Activated naive CD4-positive, alpha-beta T cell treated with anti-CD3 and anti-CD28 coated beads, Interleukin-2, amount 50 U/mL, for 24 hours (primary cell): ENCODE data around the gene GUCY2D.
"Not testable (repeated sequence)": the region's sequence is repeated elsewhere in the genome, so short reads cannot be mapped to it uniquely, and the experiment has no call there.

Experiments used
- H3K27ac Mint-ChIP-seq: one replicate; pipeline ENCODE4 v1.8.0; 2021; ENCODE audit warnings: mild to moderate bottlenecking, mixed read lengths
- H3K27me3 Mint-ChIP-seq: one replicate; pipeline ENCODE4 v1.8.0; 2021; ENCODE audit warnings: mixed read lengths
- H3K36me3 Mint-ChIP-seq: one replicate; pipeline ENCODE4 v1.8.0; 2021; ENCODE audit warnings: mixed read lengths
- H3K4me1 Mint-ChIP-seq: one replicate; pipeline ENCODE4 v1.8.0; 2021; ENCODE audit warnings: mixed read lengths
- H3K4me3 Mint-ChIP-seq: one replicate; pipeline ENCODE4 v1.8.0; 2021; ENCODE audit warnings: mild to moderate bottlenecking, mixed read lengths
- H3K9me3 Mint-ChIP-seq: one replicate; pipeline ENCODE4 v1.8.0; 2021; ENCODE audit warnings: mixed read lengths

Gene GUCY2D

GRCh38 chr17:8020776-8021564 is 18.6 kb downstream of the GUCY2D start:
- Mint-ChIP-seq H3K27me3 (peaks cover 2% of the 10 kb centered on the region), H3K4me3 (no peak overlapping the region), H3K9me3 (no peaks in the 10 kb centered on the region), H3K36me3 (no peaks in the 10 kb centered on the region), H3K4me1 (peaks cover 4% of the 10 kb centered on the region), H3K27ac (no peak overlapping the region)

GRCh38 chr17:8021565-8022359 is 19.3 kb downstream of the GUCY2D start:
- Mint-ChIP-seq H3K27me3 (peaks cover 2% of the 10 kb centered on the region), H3K9me3 (no peaks in the 10 kb centered on the region), H3K27ac (no peak overlapping the region), H3K4me1 (peaks cover 3% of the 10 kb centered on the region), H3K4me3 (no peak overlapping the region), H3K36me3 (no peaks in the 10 kb centered on the region)

GRCh38 chr17:8022360-8023003 is 20.1 kb downstream of the GUCY2D start:
- Mint-ChIP-seq H3K4me3 (no peak overlapping the region), H3K27ac (no peak overlapping the region), H3K27me3 (peaks cover 8% of the 10 kb centered on the region)

GRCh38 chr17:8024161-8024560 is 21.7 kb downstream of the GUCY2D start:
- not testable (repeated sequence) for H3K9me3 Mint-ChIP-seq, H3K36me3 Mint-ChIP-seq, H3K4me1 Mint-ChIP-seq, H3K4me3 Mint-ChIP-seq, H3K27ac Mint-ChIP-seq
- peaks cover 16% of the 10 kb centered on the region for H3K27me3 Mint-ChIP-seq

More at GRCh38 chr17:8022360-8023003, 20.1 kb downstream of the GUCY2D start:
- no peaks in the 10 kb centered on the region for H3K4me1 Mint-ChIP-seq
- H3K9me3 Mint-ChIP-seq = no peaks in the 10 kb centered on the region
- H3K36me3 Mint-ChIP-seq = no peaks in the 10 kb centered on the region

- H3K4me1 Mint-ChIP-seq = no peaks in the 10 kb centered on the region
- peaks cover 15% of the 10 kb centered on the region for H3K27me3 Mint-ChIP-seq
- H3K27ac Mint-ChIP-seq = no peak overlapping the region
- H3K36me3 Mint-ChIP-seq = no peaks in the 10 kb centered on the region
- H3K9me3 Mint-ChIP-seq = no peaks in the 10 kb centered on the region
- no peak overlapping the region for H3K4me3 Mint-ChIP-seq
Observed at GRCh38 chr17:8025176-8025911, 22.9 kb downstream of the GUCY2D start.

- Mint-ChIP-seq H3K4me1 (no peaks in the 10 kb centered on the region), H3K27ac (no peak overlapping the region), H3K9me3 (no peaks in the 10 kb centered on the region), H3K27me3 (peaks cover 18% of the 10 kb centered on the region), H3K4me3 (no peak overlapping the region), H3K36me3 (no peaks in the 10 kb centered on the region)
Observed at GRCh38 chr17:8029121-8029520, 26.7 kb downstream of the GUCY2D start.

GRCh38 chr17:8031261-8031661 is 28.8 kb downstream of the GUCY2D start:
- Mint-ChIP-seq H3K27me3 (peaks cover 17% of the 10 kb centered on the region), H3K27ac (no peak overlapping the region), H3K36me3 (no peaks in the 10 kb centered on the region), H3K4me3 (no peak overlapping the region), H3K9me3 (no peaks in the 10 kb centered on the region), H3K4me1 (no peaks in the 10 kb centered on the region)

- peaks cover 17% of the 10 kb centered on the region for H3K27me3 Mint-ChIP-seq
- no peak overlapping the region for H3K27ac Mint-ChIP-seq
- H3K4me1 Mint-ChIP-seq = no peaks in the 10 kb centered on the region
Observed at GRCh38 chr17:8031950-8032349, 29.5 kb downstream of the GUCY2D start.

GRCh38 chr17:8032442-8032841 is 30.0 kb downstream of the GUCY2D start:
- Mint-ChIP-seq H3K27ac (no peak overlapping the region), H3K4me3 (no peak overlapping the region), H3K36me3 (no peaks in the 10 kb centered on the region), H3K27me3 (peaks cover 14% of the 10 kb centered on the region), H3K4me1 (no peaks in the 10 kb centered on the region), H3K9me3 (no peaks in the 10 kb centered on the region)

More at GRCh38 chr17:8031950-8032349, 29.5 kb downstream of the GUCY2D start:
- Mint-ChIP-seq H3K4me3 (no peak overlapping the region), H3K9me3 (no peaks in the 10 kb centered on the region), H3K36me3 (no peaks in the 10 kb centered on the region)

GRCh38 chr17:8038954-8039610 is 36.7 kb downstream of the GUCY2D start, which contains the start of gene ALOX15B:
Gene ALOX15B, plus strand, starts transcription at chr17:8039059. Its CDS starts 97 bp downstream, at chr17:8039156.
- Mint-ChIP-seq H3K27me3 (peaks cover 15% of the 10 kb centered on the region), H3K36me3 (no peaks in the 10 kb centered on the region), H3K9me3 (no peaks in the 10 kb centered on the region), H3K4me1 (no peaks in the 10 kb centered on the region), H3K4me3 (no peak within 1 kb of the TSS), H3K27ac (no peak within 1 kb of the TSS)

- H3K9me3 Mint-ChIP-seq = no peaks in the 10 kb centered on the region
- no peak overlapping the region for H3K4me3 Mint-ChIP-seq
- H3K27me3 Mint-ChIP-seq = peaks cover 15% of the 10 kb centered on the region
- H3K27ac Mint-ChIP-seq = no peak overlapping the region
- no peaks in the 10 kb centered on the region for H3K36me3 Mint-ChIP-seq
- no peaks in the 10 kb centered on the region for H3K4me1 Mint-ChIP-seq
Observed at GRCh38 chr17:8039611-8040168, 37.3 kb downstream of the GUCY2D start.

- Mint-ChIP-seq H3K4me1 (no peaks in the 10 kb centered on the region), H3K9me3 (no peaks in the 10 kb centered on the region), H3K36me3 (no peaks in the 10 kb centered on the region), H3K27me3 (peaks cover 15% of the 10 kb centered on the region), H3K27ac (no peak overlapping the region), H3K4me3 (no peak overlapping the region)
Observed at GRCh38 chr17:8041249-8041928, 39.0 kb downstream of the GUCY2D start.

- H3K36me3 Mint-ChIP-seq = no peaks in the 10 kb centered on the region
- H3K4me3 Mint-ChIP-seq = no peak overlapping the region
- H3K27me3 Mint-ChIP-seq = peaks cover 15% of the 10 kb centered on the region
- H3K9me3 Mint-ChIP-seq = no peaks in the 10 kb centered on the region
- H3K4me1 Mint-ChIP-seq = no peaks in the 10 kb centered on the region
- no peak overlapping the region for H3K27ac Mint-ChIP-seq
Observed at GRCh38 chr17:8041979-8042378, 39.6 kb downstream of the GUCY2D start.
